ENCODE data around the gene EFHD2. TPM values are rescaled to one million over a fixed set of nuclear protein-coding genes. Genes with fewer than 3 reads are reported as not detected.

Gene EFHD2
- total RNA-seq, 1 experiment from 2014 or later = 69.7 TPM

- POLR2A ChIA-PET = no interaction called here
- TF ChIP-seq SP1 (IDR thresholded peaks at IDR 0.05; ENCODE audit: low read depth) (no peak), SIN3A (IDR thresholded peaks at IDR 0.05; ENCODE audit: low read depth) (no peak)
- H3K27me3 ChIP-seq (ENCODE audit: insufficient read depth, low read length) = no peaks in the 10 kb centered on the region
- H3K4me3 ChIP-seq (replicated peaks in 1 of 2; ENCODE audit: low read depth in 1 of 2, low read length in 2 of 2) = no peak overlapping the region
- CTCF ChIA-PET = no interaction called here
- H3K9me2 ChIP-seq (ENCODE audit: insufficient read depth) = no peaks in the 10 kb centered on the region
- H3K4me1 ChIP-seq (ENCODE audit: control insufficient read depth in 1 of 2, insufficient read depth in 2 of 2, low read length in 2 of 2) = no peaks in the 10 kb centered on the region
- no peak overlapping the region for H3K9ac ChIP-seq (ENCODE audit: low read length)
- H2AFZ ChIP-seq (ENCODE audit: low read depth, low read length, poor library complexity, severe bottlenecking) = no peak overlapping the region
- no peaks in the 10 kb centered on the region for H3K36me3 ChIP-seq (ENCODE audit: control insufficient read depth in 1 of 2, insufficient read depth in 2 of 2, low read length in 2 of 2)
- H4K20me1 ChIP-seq (ENCODE audit: insufficient read depth) = no peaks in the 10 kb centered on the region
- no TSS peak for BruUV-seq (replicated peaks)
- DNase-seq (ENCODE audit: low read depth, low spot score) = no peak
- H3K9me3 ChIP-seq (ENCODE audit: control insufficient read depth in 1 of 2, insufficient read depth in 1 of 2, low read depth in 1 of 2, low read length in 2 of 2) = peaks cover 0 to 3% of the 10 kb centered on the region in 2 experiments; a peak in 1 of 4 replicates
- H3K4me2 ChIP-seq (ENCODE audit: low read length) = no peak overlapping the region
- no peak overlapping the region for H3K27ac ChIP-seq (ENCODE audit: low read depth, low read length)
- ATAC-seq = no peak
- no peaks in the 10 kb centered on the region for H3K79me2 ChIP-seq (ENCODE audit: insufficient read depth, low read length)
- intact Hi-C loops (cut with micrococcal nuclease) = no loop called here
- RAD21 ChIA-PET (ENCODE audit: low non-redundant PET in 1 of 2, low total read pairs in 2 of 2, uncharacterized antibody in 2 of 2, unreplicated experiment in 2 of 2) = no interaction called here
Measured at GRCh38 chr1:15449567-15449966, 39.9 kb downstream of the EFHD2 start.

- no peaks in the 10 kb centered on the region for H3K27me3 ChIP-seq (ENCODE audit: insufficient read depth, low read length)
- no peaks in the 10 kb centered on the region for H3K9me2 ChIP-seq (ENCODE audit: insufficient read depth)
- TF ChIP-seq POLR2AphosphoS5 (IDR thresholded peaks at IDR 0.05; ENCODE audit: low read depth, low read length) = no peak
- TF ChIP-seq, protein P1, sequence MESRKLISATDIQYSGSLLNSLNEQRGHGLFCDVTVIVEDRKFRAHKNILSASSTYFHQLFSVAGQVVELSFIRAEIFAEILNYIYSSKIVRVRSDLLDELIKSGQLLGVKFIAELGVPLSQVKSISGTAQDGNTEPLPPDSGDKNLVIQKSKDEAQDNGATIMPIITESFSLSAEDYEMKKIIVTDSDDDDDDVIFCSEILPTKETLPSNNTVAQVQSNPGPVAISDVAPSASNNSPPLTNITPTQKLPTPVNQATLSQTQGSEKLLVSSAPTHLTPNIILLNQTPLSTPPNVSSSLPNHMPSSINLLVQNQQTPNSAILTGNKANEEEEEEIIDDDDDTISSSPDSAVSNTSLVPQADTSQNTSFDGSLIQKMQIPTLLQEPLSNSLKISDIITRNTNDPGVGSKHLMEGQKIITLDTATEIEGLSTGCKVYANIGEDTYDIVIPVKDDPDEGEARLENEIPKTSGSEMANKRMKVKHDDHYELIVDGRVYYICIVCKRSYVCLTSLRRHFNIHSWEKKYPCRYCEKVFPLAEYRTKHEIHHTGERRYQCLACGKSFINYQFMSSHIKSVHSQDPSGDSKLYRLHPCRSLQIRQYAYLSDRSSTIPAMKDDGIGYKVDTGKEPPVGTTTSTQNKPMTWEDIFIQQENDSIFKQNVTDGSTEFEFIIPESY (IDR thresholded peaks at IDR 0.05; ENCODE audit: extremely low read depth, insufficient replicate concordance, low read length) = no peak
- no peak for TF ChIP-seq EGR1 (IDR thresholded peaks at IDR 0.05; ENCODE audit: low read depth)
- TF ChIP-seq EZH2 (IDR thresholded peaks at IDR 0.05) = no peak
- no peak for TF ChIP-seq RAD21 (IDR thresholded peaks at IDR 0.05; ENCODE audit: low read depth)
- TF ChIP-seq EZH2phosphoT487 (IDR thresholded peaks at IDR 0.05; ENCODE audit: borderline replicate concordance) = no peak
- no peak for TF ChIP-seq POLR2A (IDR thresholded peaks at IDR 0.05; ENCODE audit: borderline replicate concordance, extremely low read depth, insufficient read depth, insufficient read length)
- TF ChIP-seq SIN3A (IDR thresholded peaks at IDR 0.05; ENCODE audit: low read depth) = no peak
- no peak for TF ChIP-seq CBX3 (IDR thresholded peaks at IDR 0.05; ENCODE audit: low read depth)
- TF ChIP-seq CTCF (IDR thresholded peaks at IDR 0.05 in 2 of 3, conservative IDR thresholded peaks at IDR 0.05 in 1 of 3; ENCODE audit: borderline replicate concordance in 1 of 3, insufficient read depth in 1 of 3, low read depth in 2 of 3, low read length in 2 of 3) = no peak
- TF ChIP-seq, protein P2, sequence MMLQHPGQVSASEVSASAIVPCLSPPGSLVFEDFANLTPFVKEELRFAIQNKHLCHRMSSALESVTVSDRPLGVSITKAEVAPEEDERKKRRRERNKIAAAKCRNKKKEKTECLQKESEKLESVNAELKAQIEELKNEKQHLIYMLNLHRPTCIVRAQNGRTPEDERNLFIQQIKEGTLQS (IDR thresholded peaks at IDR 0.05) = no peak
- TF ChIP-seq JUND (IDR thresholded peaks at IDR 0.05) = no peak
- no peak for TF ChIP-seq SRF (IDR thresholded peaks at IDR 0.05; ENCODE audit: low read depth)
- TF ChIP-seq TCF7L2 (IDR thresholded peaks at IDR 0.05; ENCODE audit: borderline replicate concordance, extremely low read depth, insufficient read depth, insufficient read length) = no peak
- TF ChIP-seq YY1 (IDR thresholded peaks at IDR 0.05; ENCODE audit: extremely low read depth, insufficient replicate concordance, low read depth, low read length) = no peak
- no peak for TF ChIP-seq ZFX (IDR thresholded peaks at IDR 0.05)
- no peak for TF ChIP-seq CEBPB (IDR thresholded peaks at IDR 0.05; ENCODE audit: low read depth)
- TF ChIP-seq FOSL1 (IDR thresholded peaks at IDR 0.05; ENCODE audit: low read depth) = no peak
- H3K27ac ChIP-seq (ENCODE audit: low read depth, low read length) = no peak overlapping the region
- H3K79me2 ChIP-seq (ENCODE audit: insufficient read depth, low read length) = no peaks in the 10 kb centered on the region
- H3K9me3 ChIP-seq (ENCODE audit: control insufficient read depth in 1 of 2, insufficient read depth in 1 of 2, low read depth in 1 of 2, low read length in 2 of 2) = peaks cover 0 to 3% of the 10 kb centered on the region in 2 experiments; a peak in 1 of 4 replicates
- no peaks in the 10 kb centered on the region for H3K4me1 ChIP-seq (ENCODE audit: control insufficient read depth in 1 of 2, insufficient read depth in 2 of 2, low read length in 2 of 2)
- ChIA-PET CTCF (no interaction called here), POLR2A (no interaction called here), RAD21 (ENCODE audit: low non-redundant PET in 1 of 2, low total read pairs in 2 of 2, uncharacterized antibody in 2 of 2, unreplicated experiment in 2 of 2) (no interaction called here)
- no peak overlapping the region for H3K4me3 ChIP-seq (replicated peaks in 1 of 2; ENCODE audit: low read depth in 1 of 2, low read length in 2 of 2)
- ATAC-seq = no peak
- no peaks in the 10 kb centered on the region for H3K36me3 ChIP-seq (ENCODE audit: control insufficient read depth in 1 of 2, insufficient read depth in 2 of 2, low read length in 2 of 2)
- H4K20me1 ChIP-seq (ENCODE audit: insufficient read depth) = no peaks in the 10 kb centered on the region
- H2AFZ ChIP-seq (ENCODE audit: low read depth, low read length, poor library complexity, severe bottlenecking) = no peak overlapping the region
- intact Hi-C loops (cut with micrococcal nuclease) = no loop called here
- H3K9ac ChIP-seq (ENCODE audit: low read length) = no peak overlapping the region
- H3K4me2 ChIP-seq (ENCODE audit: low read length) = no peak overlapping the region
- BruUV-seq (replicated peaks) = no TSS peak
- DNase-seq (ENCODE audit: low read depth, low spot score) = no peak
Measured at GRCh38 chr1:15451014-15451722, 41.5 kb downstream of the EFHD2 start.

All from HCT116 (cell line).